HEK293 (cell line): ENCODE measurements around the gene CDC26.

Experiments used
- MYNN ChIP-seq: fragments of 450-650 bp; formaldehyde crosslinking; IDR thresholded peaks from 2 replicates; pipeline ENCODE4 v1.5.1; 2016; ENCODE audit warnings: missing biosample characterization, missing genetic modification characterization, borderline replicate concordance
- ZNF274 ChIP-seq, 2 experiments: fragments of 200-500 bp in 1 of 2; fragments of 450-650 bp in 1 of 2; sonication (Bioruptor generic) in 1 of 2; formaldehyde crosslinking in 1 of 2; IDR thresholded peaks; 2 replicates each; pipeline versions ENCODE4 v1.5.1 to v1.6.1; 2014 to 2016; ENCODE audit warnings: borderline replicate concordance in 1 of 2, inconsistent platforms in 1 of 2, low read length in 1 of 2, missing biosample characterization in 1 of 2, missing genetic modification characterization in 1 of 2
- ZNF354C ChIP-seq: fragments of 450-650 bp; formaldehyde crosslinking; IDR thresholded peaks from 2 replicates; pipeline ENCODE4 v1.5.1; 2016; ENCODE audit warnings: missing biosample characterization, missing genetic modification characterization, low read depth, borderline replicate concordance

- TF ChIP-seq MYNN (no peak), ZNF274 (IDR thresholded peaks at IDR 0.05; ENCODE audit: low read length) (no peak), ZNF274 (tag by site-specific recombination; IDR thresholded peaks at IDR 0.05; ENCODE audit: borderline replicate concordance) (no peak), ZNF354C (tag by site-specific recombination) (no peak)
Observed at GRCh38 chr9:113244556-113244955, 30.8 kb downstream of the CDC26 start.
